HL-60 (cell line): ENCODE results near the gene LRMDA.

ENCODE experiments used
- DNase-seq, 2 experiments: peaks; one replicate each; pipeline ENCODE4 v3.0.0-alpha.2; 2010 to 2020; ENCODE audit warnings: low read depth in 1 of 2, low spot score in 1 of 2
- H3K27ac ChIP-seq: fragments of 250-450 bp; sonication (Bioruptor Pico); replicated peaks from 2 replicates; pipeline ENCODE4 v1.5.1; 2020; ENCODE audit warnings: mild to moderate bottlenecking, moderate library complexity
- H3K27me3 ChIP-seq: fragments of 250-450 bp; sonication (Bioruptor Pico); 2 replicates; pipeline ENCODE4 v1.5.1; 2021; ENCODE audit warnings: mild to moderate bottlenecking, moderate library complexity; ENCODE audit not compliant: insufficient read depth, poor library complexity, severe bottlenecking
- H3K4me3 ChIP-seq: replicated peaks from 2 replicates; pipeline ENCODE4 v1.5.1; 2011; ENCODE audit warnings: mild to moderate bottlenecking, control low read depth, low read length; ENCODE audit not compliant: insufficient read depth
- CTCF ChIP-seq: IDR thresholded peaks from one replicate; pipeline ENCODE4 v1.5.1; 2011; ENCODE audit warnings: low read length, control low read depth, inconsistent platforms; ENCODE audit not compliant: insufficient read depth
- GABPA ChIP-seq: IDR thresholded peaks from 2 replicates; pipeline ENCODE4 v1.6.1; 2012; ENCODE audit warnings: low read depth
- POLR2AphosphoS5 ChIP-seq: IDR thresholded peaks from 2 replicates; pipeline ENCODE4 v1.6.1; 2012; ENCODE audit warnings: low read depth
- REST ChIP-seq: IDR thresholded peaks from 2 replicates; pipeline ENCODE4 v1.6.1; 2012; ENCODE audit warnings: low read depth; ENCODE audit not compliant: insufficient replicate concordance
- SPI1 ChIP-seq: IDR thresholded peaks from 2 replicates; pipeline ENCODE4 v1.6.1; 2012; ENCODE audit warnings: low read depth, mild to moderate bottlenecking, borderline replicate concordance

Gene LRMDA

GRCh38 chr10:76231286-76231934 lies 800.0 kb downstream of the LRMDA start:
- H3K27ac ChIP-seq = no peak overlapping the region
- no peak for TF ChIP-seq REST
- no peak for TF ChIP-seq CTCF
- TF ChIP-seq POLR2AphosphoS5 = no peak
- no peak for TF ChIP-seq SPI1
- no peak for TF ChIP-seq GABPA
- H3K4me3 ChIP-seq = no peak overlapping the region
- no peak for DNase-seq
- no peaks in the 10 kb centered on the region for H3K27me3 ChIP-seq

- TF ChIP-seq GABPA (no peak), SPI1 (no peak), POLR2AphosphoS5 (no peak), REST (no peak), CTCF (no peak)
- DNase-seq = no peak
- H3K4me3 ChIP-seq = no peak overlapping the region
- no peaks in the 10 kb centered on the region for H3K27me3 ChIP-seq
- H3K27ac ChIP-seq = no peak overlapping the region
Observed at GRCh38 chr10:76234499-76235226, 803.2 kb downstream of the LRMDA start.

GRCh38 chr10:76236356-76236755 lies 804.9 kb downstream of the LRMDA start:
- no peak for DNase-seq
- H3K4me3 ChIP-seq = no peak overlapping the region
- TF ChIP-seq CTCF = no peak
- no peak for TF ChIP-seq SPI1
- TF ChIP-seq POLR2AphosphoS5 = no peak
- no peak for TF ChIP-seq REST
- TF ChIP-seq GABPA = no peak

More at GRCh38 chr10:76236356-76236755, 804.9 kb downstream of the LRMDA start:
- Histone ChIP-seq H3K27ac (no peak overlapping the region), H3K27me3 (no peaks in the 10 kb centered on the region)
